22Rv1 (cell line): ENCODE data around the gene ASNS.

Experiments
- CTCF ChIP-seq: fragments of 450-650 bp; IDR thresholded peaks from 2 replicates; pipeline ENCODE4 v1.5.1; 2017; ENCODE audit warnings: mild to moderate bottlenecking
- ZFX ChIP-seq: fragments of 450-650 bp; IDR thresholded peaks from 2 replicates; pipeline ENCODE4 v1.6.1; 2017; ENCODE audit warnings: antibody characterized with exemption, borderline replicate concordance

GRCh38 chr7:97819161-97819560, 53.0 kb downstream of the ASNS start:
- TF ChIP-seq CTCF (peak; percentile 42), ZFX (no peak)
